Liver (tissue), 9 donors: ENCODE results near the gene PALB2. TPM values are rescaled to one million over a fixed set of nuclear protein-coding genes. Genes with fewer than 3 reads are reported as not detected.

ENCODE experiments used
- DNase-seq: peaks from one replicate; pipeline ENCODE4 v3.0.0-alpha.2; 2017; ENCODE audit warnings: low spot score
- H3K27ac ChIP-seq, 2 donors: one replicate each; pipeline ENCODE4 v1.7.0; 2013; ENCODE audit warnings: inconsistent platforms in 2 of 2, low read length in 2 of 2, control low read depth in 1 of 2, low read depth in 1 of 2, mild to moderate bottlenecking in 1 of 2
- H3K27me3 ChIP-seq, 4 donors: one replicate each; pipeline versions ENCODE4 v1.6.1 to v1.7.0; 2013; ENCODE audit warnings: low read length in 3 of 4, inconsistent platforms in 1 of 4, mild to moderate bottlenecking in 1 of 4, moderate library complexity in 1 of 4; ENCODE audit not compliant: control insufficient read depth in 4 of 4, insufficient read depth in 4 of 4
- H3K36me3 ChIP-seq, 4 donors: one replicate each; pipeline versions ENCODE4 v1.6.1 to v1.7.0; 2013; ENCODE audit warnings: low read length in 3 of 4, mild to moderate bottlenecking in 3 of 4, low read depth in 1 of 4, moderate library complexity in 1 of 4; ENCODE audit not compliant: control insufficient read depth in 4 of 4, insufficient read depth in 3 of 4
- H3K4me1 ChIP-seq, 4 donors: one replicate each; pipeline versions ENCODE4 v1.6.1 to v1.7.0; 2013; ENCODE audit warnings: low read length in 3 of 4, mild to moderate bottlenecking in 3 of 4, moderate library complexity in 1 of 4; ENCODE audit not compliant: control insufficient read depth in 4 of 4, insufficient read depth in 4 of 4
- H3K4me3 ChIP-seq, 3 donors: one replicate each; pipeline versions ENCODE4 v1.6.1 to v1.7.0; 2013; ENCODE audit warnings: low read length in 3 of 3, control low read depth in 1 of 3, low read depth in 1 of 3, mild to moderate bottlenecking in 1 of 3
- H3K9ac ChIP-seq, 2 donors: one replicate each; pipeline ENCODE4 v1.7.0; 2013; ENCODE audit warnings: low read length in 2 of 2, mild to moderate bottlenecking in 2 of 2, moderate library complexity in 2 of 2, control low read depth in 1 of 2, low read depth in 1 of 2
- H3K9me3 ChIP-seq, 4 donors: one replicate each; pipeline versions ENCODE4 v1.6.1 to v1.7.0; 2013; ENCODE audit warnings: low read length in 3 of 4; ENCODE audit not compliant: control insufficient read depth in 4 of 4
- EGR1 ChIP-seq, 2 donors: IDR thresholded peaks; 2 replicates each; pipeline ENCODE4 v1.6.1; 2016 to 2018; ENCODE audit warnings: antibody characterized with exemption in 2 of 2, low read depth in 2 of 2
- FOXA1 ChIP-seq: IDR thresholded peaks from 2 replicates; pipeline ENCODE4 v1.6.1; 2016; ENCODE audit warnings: antibody characterized with exemption
- FOXA2 ChIP-seq: IDR thresholded peaks from 2 replicates; pipeline ENCODE4 v1.6.1; 2016; ENCODE audit warnings: antibody characterized with exemption
- GABPA ChIP-seq, 2 donors: IDR thresholded peaks in 1 of 2; conservative IDR thresholded peaks in 1 of 2; 2 replicates each; pipeline ENCODE4 v1.6.1; 2016; ENCODE audit warnings: antibody characterized with exemption in 2 of 2, mild to moderate bottlenecking in 1 of 2, moderate library complexity in 1 of 2
- HNF4A ChIP-seq, 2 donors: conservative IDR thresholded peaks; 2 replicates each; pipeline ENCODE4 v1.6.1; 2016; ENCODE audit warnings: antibody characterized with exemption in 2 of 2, mild to moderate bottlenecking in 2 of 2
- HNF4G ChIP-seq: IDR thresholded peaks from 2 replicates; pipeline ENCODE4 v1.6.1; 2016; ENCODE audit warnings: antibody characterized with exemption
- JUND ChIP-seq, 2 donors: IDR thresholded peaks; 2 replicates each; pipeline ENCODE4 v1.6.1; 2016; ENCODE audit warnings: antibody characterized with exemption in 2 of 2
- NR2F2 ChIP-seq: IDR thresholded peaks from 2 replicates; pipeline ENCODE4 v1.6.1; 2016; ENCODE audit warnings: antibody characterized with exemption
- RAD21 ChIP-seq, 2 donors: IDR thresholded peaks; 2 replicates each; pipeline ENCODE4 v1.6.1; 2016; ENCODE audit warnings: antibody characterized with exemption in 2 of 2, mild to moderate bottlenecking in 2 of 2
- RXRA ChIP-seq, 2 donors: IDR thresholded peaks; 2 replicates each; pipeline ENCODE4 v1.6.1; 2017 to 2018; ENCODE audit warnings: antibody characterized with exemption in 2 of 2, mild to moderate bottlenecking in 1 of 2
- SP1 ChIP-seq: IDR thresholded peaks from 2 replicates; pipeline ENCODE4 v1.6.1; 2018; ENCODE audit warnings: antibody characterized with exemption, mild to moderate bottlenecking
- TAF1 ChIP-seq: conservative IDR thresholded peaks from 2 replicates; pipeline ENCODE4 v1.6.1; 2016; ENCODE audit warnings: antibody characterized with exemption, mild to moderate bottlenecking
- YY1 ChIP-seq: IDR thresholded peaks from 2 replicates; pipeline ENCODE4 v1.6.1; 2016; ENCODE audit warnings: antibody characterized with exemption, mild to moderate bottlenecking
- WGBS: extraction: QIAGEN DNeasy Blood & Tissue Kit; methylation state at CpG from one replicate; pipeline ENCODE4 v1.1.7; 2013; 5-methylcytosine and 5-hydroxymethylcytosine counted together
- polyA plus RNA-seq, 2 donors: library from polyadenylated mRNA; stranded (reverse) in 1 of 2; unstranded in 1 of 2; fragments of 200-250 nt in 1 of 2; fragments of >200 nt in 1 of 2; fragmentation: Nextera tagmentation in 1 of 2; extraction: Ambion mirVana in 1 of 2; gene quantifications; one replicate each; pipeline versions ENCODE4 v1.2.1 to v1.2.3, GENCODE V29; 2013 to 2015
- total RNA-seq, 2 donors: library from RNA; depleted of rRNA; stranded (reverse); fragments of >200 nt; gene quantifications; one replicate each; pipeline ENCODE4 v1.2.3, GENCODE V29; 2014
- TF ChIP-seq, protein P1 (sequence below): IDR thresholded peaks from 2 replicates; pipeline ENCODE4 v1.6.1; 2016; ENCODE audit warnings: antibody characterized with exemption
- TF ChIP-seq, protein P2 (sequence below): IDR thresholded peaks from 2 replicates; pipeline ENCODE4 v1.6.1; 2016; ENCODE audit warnings: antibody characterized with exemption
- TF ChIP-seq, protein P3 (sequence below): fragments of 150-350 bp; IDR thresholded peaks from 2 replicates; pipeline ENCODE4 v1.5.1; 2017; ENCODE audit warnings: improper control_type of control experiment, low read depth, low read length; ENCODE audit not compliant: missing input control
- TF ChIP-seq, protein P4 (sequence below): IDR thresholded peaks from 2 replicates; pipeline ENCODE4 v1.6.1; 2016; ENCODE audit warnings: antibody characterized with exemption, mild to moderate bottlenecking
- TF ChIP-seq, protein P5 (sequence below): IDR thresholded peaks from 2 replicates; pipeline ENCODE4 v1.6.1; 2016; ENCODE audit warnings: antibody characterized with exemption
- donor health status: healthy.
- donor health status: healthy.
- donor health status: healthy.
- donor health status: healthy.
- donor health status: healthy.

Gene PALB2
- total and polyA plus RNA-seq, 4 donors, result 4.1 to 7.6 (median 4.7) TPM

DNA sequence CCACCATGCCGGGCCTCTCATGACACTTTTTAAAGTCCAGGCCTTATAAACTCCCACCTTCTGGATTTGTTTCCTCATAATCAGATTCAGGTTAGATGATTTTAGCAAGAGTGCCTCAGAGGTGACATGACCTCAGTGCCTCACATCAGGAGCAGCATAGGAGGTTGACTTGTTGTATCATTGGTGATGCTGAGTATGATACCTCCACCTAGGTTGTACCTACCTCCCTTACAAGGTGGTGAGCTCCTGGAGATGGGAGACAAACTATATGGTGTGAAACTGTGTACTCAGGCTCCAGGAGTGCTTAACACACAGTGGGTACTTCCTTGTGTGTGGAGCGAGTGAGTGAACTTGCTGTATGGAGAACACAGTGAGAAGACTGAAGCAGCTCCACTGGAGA is 63.6 kb downstream of the PALB2 start:
- no peak for TF ChIP-seq EGR1 (IDR thresholded peaks at IDR 0.05; ENCODE audit: low read depth in 2 of 2)
- no peak for TF ChIP-seq HNF4G
- TF ChIP-seq JUND (IDR thresholded peaks at IDR 0.05), result no peak
- TF ChIP-seq, protein P1, sequence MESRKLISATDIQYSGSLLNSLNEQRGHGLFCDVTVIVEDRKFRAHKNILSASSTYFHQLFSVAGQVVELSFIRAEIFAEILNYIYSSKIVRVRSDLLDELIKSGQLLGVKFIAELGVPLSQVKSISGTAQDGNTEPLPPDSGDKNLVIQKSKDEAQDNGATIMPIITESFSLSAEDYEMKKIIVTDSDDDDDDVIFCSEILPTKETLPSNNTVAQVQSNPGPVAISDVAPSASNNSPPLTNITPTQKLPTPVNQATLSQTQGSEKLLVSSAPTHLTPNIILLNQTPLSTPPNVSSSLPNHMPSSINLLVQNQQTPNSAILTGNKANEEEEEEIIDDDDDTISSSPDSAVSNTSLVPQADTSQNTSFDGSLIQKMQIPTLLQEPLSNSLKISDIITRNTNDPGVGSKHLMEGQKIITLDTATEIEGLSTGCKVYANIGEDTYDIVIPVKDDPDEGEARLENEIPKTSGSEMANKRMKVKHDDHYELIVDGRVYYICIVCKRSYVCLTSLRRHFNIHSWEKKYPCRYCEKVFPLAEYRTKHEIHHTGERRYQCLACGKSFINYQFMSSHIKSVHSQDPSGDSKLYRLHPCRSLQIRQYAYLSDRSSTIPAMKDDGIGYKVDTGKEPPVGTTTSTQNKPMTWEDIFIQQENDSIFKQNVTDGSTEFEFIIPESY, result no peak
- no peak for TF ChIP-seq SP1
- TF ChIP-seq NR2F2, result no peak
- TF ChIP-seq, protein P2, sequence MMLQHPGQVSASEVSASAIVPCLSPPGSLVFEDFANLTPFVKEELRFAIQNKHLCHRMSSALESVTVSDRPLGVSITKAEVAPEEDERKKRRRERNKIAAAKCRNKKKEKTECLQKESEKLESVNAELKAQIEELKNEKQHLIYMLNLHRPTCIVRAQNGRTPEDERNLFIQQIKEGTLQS, result no peak
- TF ChIP-seq FOXA2, result no peak
- TF ChIP-seq FOXA1, result no peak
- TF ChIP-seq RAD21 (IDR thresholded peaks at IDR 0.05), result no peak
- no peak for TF ChIP-seq TAF1
- Histone ChIP-seq H3K36me3 (peaks cover 12 to 39% (median 29%) of the 10 kb centered on the region in 4 donors), H3K27me3 (no peaks in the 10 kb centered on the region), H3K4me1 (no peaks in the 10 kb centered on the region), H3K4me3 (no peak overlapping the region), H3K27ac (no peak overlapping the region), H3K9me3 (no peaks in the 10 kb centered on the region), H3K9ac (no peak overlapping the region)
- 95% methylated on average over 2 of the region's 2 CpGs for WGBS
- DNase-seq, result no peak

GRCh38 chr16:23575834-23576233 is 65.3 kb downstream of the PALB2 start:
- no peaks in the 10 kb centered on the region for H3K27me3 ChIP-seq
- TF ChIP-seq, protein P3, sequence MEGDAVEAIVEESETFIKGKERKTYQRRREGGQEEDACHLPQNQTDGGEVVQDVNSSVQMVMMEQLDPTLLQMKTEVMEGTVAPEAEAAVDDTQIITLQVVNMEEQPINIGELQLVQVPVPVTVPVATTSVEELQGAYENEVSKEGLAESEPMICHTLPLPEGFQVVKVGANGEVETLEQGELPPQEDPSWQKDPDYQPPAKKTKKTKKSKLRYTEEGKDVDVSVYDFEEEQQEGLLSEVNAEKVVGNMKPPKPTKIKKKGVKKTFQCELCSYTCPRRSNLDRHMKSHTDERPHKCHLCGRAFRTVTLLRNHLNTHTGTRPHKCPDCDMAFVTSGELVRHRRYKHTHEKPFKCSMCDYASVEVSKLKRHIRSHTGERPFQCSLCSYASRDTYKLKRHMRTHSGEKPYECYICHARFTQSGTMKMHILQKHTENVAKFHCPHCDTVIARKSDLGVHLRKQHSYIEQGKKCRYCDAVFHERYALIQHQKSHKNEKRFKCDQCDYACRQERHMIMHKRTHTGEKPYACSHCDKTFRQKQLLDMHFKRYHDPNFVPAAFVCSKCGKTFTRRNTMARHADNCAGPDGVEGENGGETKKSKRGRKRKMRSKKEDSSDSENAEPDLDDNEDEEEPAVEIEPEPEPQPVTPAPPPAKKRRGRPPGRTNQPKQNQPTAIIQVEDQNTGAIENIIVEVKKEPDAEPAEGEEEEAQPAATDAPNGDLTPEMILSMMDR, result no peak
- TF ChIP-seq SP1 (no peak), JUND (IDR thresholded peaks at IDR 0.05) (no peak), TAF1 (no peak), RAD21 (IDR thresholded peaks at IDR 0.05) (no peak), RXRA (IDR thresholded peaks at IDR 0.05) (no peak), EGR1 (IDR thresholded peaks at IDR 0.05; ENCODE audit: low read depth in 2 of 2) (no peak), HNF4G (no peak), FOXA2 (no peak), GABPA (IDR thresholded peaks at IDR 0.05 in 1 of 2, conservative IDR thresholded peaks at IDR 0.05 in 1 of 2) (no peak), HNF4A (conservative IDR thresholded peaks at IDR 0.05) (no peak), YY1 (no peak)
- TF ChIP-seq, protein P1, result no peak
- TF ChIP-seq, protein P4, sequence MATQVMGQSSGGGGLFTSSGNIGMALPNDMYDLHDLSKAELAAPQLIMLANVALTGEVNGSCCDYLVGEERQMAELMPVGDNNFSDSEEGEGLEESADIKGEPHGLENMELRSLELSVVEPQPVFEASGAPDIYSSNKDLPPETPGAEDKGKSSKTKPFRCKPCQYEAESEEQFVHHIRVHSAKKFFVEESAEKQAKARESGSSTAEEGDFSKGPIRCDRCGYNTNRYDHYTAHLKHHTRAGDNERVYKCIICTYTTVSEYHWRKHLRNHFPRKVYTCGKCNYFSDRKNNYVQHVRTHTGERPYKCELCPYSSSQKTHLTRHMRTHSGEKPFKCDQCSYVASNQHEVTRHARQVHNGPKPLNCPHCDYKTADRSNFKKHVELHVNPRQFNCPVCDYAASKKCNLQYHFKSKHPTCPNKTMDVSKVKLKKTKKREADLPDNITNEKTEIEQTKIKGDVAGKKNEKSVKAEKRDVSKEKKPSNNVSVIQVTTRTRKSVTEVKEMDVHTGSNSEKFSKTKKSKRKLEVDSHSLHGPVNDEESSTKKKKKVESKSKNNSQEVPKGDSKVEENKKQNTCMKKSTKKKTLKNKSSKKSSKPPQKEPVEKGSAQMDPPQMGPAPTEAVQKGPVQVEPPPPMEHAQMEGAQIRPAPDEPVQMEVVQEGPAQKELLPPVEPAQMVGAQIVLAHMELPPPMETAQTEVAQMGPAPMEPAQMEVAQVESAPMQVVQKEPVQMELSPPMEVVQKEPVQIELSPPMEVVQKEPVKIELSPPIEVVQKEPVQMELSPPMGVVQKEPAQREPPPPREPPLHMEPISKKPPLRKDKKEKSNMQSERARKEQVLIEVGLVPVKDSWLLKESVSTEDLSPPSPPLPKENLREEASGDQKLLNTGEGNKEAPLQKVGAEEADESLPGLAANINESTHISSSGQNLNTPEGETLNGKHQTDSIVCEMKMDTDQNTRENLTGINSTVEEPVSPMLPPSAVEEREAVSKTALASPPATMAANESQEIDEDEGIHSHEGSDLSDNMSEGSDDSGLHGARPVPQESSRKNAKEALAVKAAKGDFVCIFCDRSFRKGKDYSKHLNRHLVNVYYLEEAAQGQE, result no peak
- TF ChIP-seq, protein P2, result no peak
- TF ChIP-seq, protein P5, sequence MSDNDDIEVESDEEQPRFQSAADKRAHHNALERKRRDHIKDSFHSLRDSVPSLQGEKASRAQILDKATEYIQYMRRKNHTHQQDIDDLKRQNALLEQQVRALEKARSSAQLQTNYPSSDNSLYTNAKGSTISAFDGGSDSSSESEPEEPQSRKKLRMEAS, result no peak
- H3K27ac ChIP-seq, result no peak overlapping the region
- DNase-seq, result no peak
- peaks cover 7 to 43% (median 33%) of the 10 kb centered on the region in 4 donors for H3K36me3 ChIP-seq
- no peak overlapping the region for H3K9ac ChIP-seq
- WGBS, result 96% methylated on average over 3 of the region's 3 CpGs
- H3K9me3 ChIP-seq, result no peaks in the 10 kb centered on the region
- H3K4me1 ChIP-seq, result no peaks in the 10 kb centered on the region
- no peak overlapping the region for H3K4me3 ChIP-seq
